ENCODE measurements around the gene DEK.

DNA sequence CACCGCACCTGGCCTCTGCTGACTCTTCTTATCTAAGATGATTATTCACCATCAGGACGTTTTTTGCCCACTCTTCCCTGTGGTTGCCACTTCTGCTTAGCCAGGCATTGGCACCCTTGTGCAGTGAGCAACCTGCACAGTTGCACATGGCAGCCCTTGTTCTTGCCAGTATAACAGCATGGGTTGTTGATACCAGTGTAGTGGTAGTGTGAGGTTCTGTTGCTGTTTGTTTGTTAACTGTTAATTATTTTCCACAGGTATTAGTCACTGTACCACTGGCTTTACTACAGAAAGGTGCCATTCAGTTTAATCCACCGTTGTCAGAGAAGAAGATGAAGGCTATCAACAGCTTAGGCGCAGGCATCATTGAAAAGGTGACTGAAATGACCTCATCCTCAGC is 52.1 kb downstream of the DEK start:
- no peak for TF ChIP-seq YY1 (IDR thresholded peaks at IDR 0.05; ENCODE audit: insufficient read depth, insufficient read length)
- TF ChIP-seq ZNF274 (IDR thresholded peaks at IDR 0.05; ENCODE audit: low read depth, low read length), result no peak
- no peak for TF ChIP-seq SUZ12 (IDR thresholded peaks at IDR 0.05; ENCODE audit: extremely low read depth, insufficient read depth, insufficient read length)

Measured in NT2/D1 (cell line).